Thyroid gland (tissue), 4 donors: ENCODE results near the gene DAPK3.

Experiments
- CTCF ChIP-seq, 6 experiments: fragments of 200-600 bp in 3 of 6; fragments of 450-650 bp in 3 of 6; sonication (generic) in 3 of 6; IDR thresholded peaks; one replicate each; pipeline ENCODE4 v1.5.1; 2016 to 2019; ENCODE audit warnings: antibody characterized with exemption in 6 of 6, mild to moderate bottlenecking in 2 of 6, inconsistent platforms in 1 of 6, moderate library complexity in 1 of 6
- POLR2A ChIP-seq, 2 donors: fragments of 450-650 bp; IDR thresholded peaks; one replicate each; pipeline ENCODE4 v1.6.1; 2017; ENCODE audit warnings: antibody characterized with exemption in 2 of 2, mild to moderate bottlenecking in 2 of 2, moderate library complexity in 1 of 2

GRCh38 chr19:3910105-3910504 lies 60.8 kb downstream of the DAPK3 start:
- TF ChIP-seq CTCF (IDR thresholded peaks at IDR 0.05), result no peak
- TF ChIP-seq POLR2A (IDR thresholded peaks at IDR 0.05), result no peak
